A172 (cell line): Measurements from ENCODE around the gene FZR1. TPM values are rescaled to one million over a fixed set of nuclear protein-coding genes. Genes with fewer than 3 reads are reported as not detected.
"Not testable (repeated sequence)": the region's sequence is repeated elsewhere in the genome, so short reads cannot be mapped to it uniquely, and the experiment has no call there.

Source experiments
- DNase-seq: peaks from one replicate; pipeline ENCODE4 v3.0.0-alpha.2; 2015; ENCODE audit warnings: low spot score
- total RNA-seq: library from RNA; depleted of rRNA; stranded (reverse); fragments of >200 nt; shearing (Covaris generic); gene quantifications from 2 replicates; pipeline ENCODE4 v1.2.3, GENCODE V29; 2014

Gene FZR1
- total RNA-seq, 1 experiment from 2014 or later: 46.2 TPM

- DNase-seq: no peak
Measured at GRCh38 chr19:3546119-3546518, 40.0 kb downstream of the FZR1 start.

- no peak for DNase-seq
Measured at GRCh38 chr19:3547301-3547731, 41.2 kb downstream of the FZR1 start.

- no peak for DNase-seq
Measured at GRCh38 chr19:3547767-3548282, 41.7 kb downstream of the FZR1 start.

GRCh38 chr19:3548606-3549005 is 42.5 kb downstream of the FZR1 start:
- no peak for DNase-seq

GRCh38 chr19:3549816-3550215 is 43.7 kb downstream of the FZR1 start:
- DNase-seq: no peak

GRCh38 chr19:3550947-3551791 is 45.1 kb downstream of the FZR1 start:
- DNase-seq: no peak

- no peak for DNase-seq
Measured at GRCh38 chr19:3551792-3552095, 45.6 kb downstream of the FZR1 start.

- no peak for DNase-seq
Measured at GRCh38 chr19:3554254-3555083, 48.4 kb downstream of the FZR1 start.

GRCh38 chr19:3555653-3556422 is 49.7 kb downstream of the FZR1 start:
- DNase-seq: no peak

GRCh38 chr19:3556423-3556977 is 50.4 kb downstream of the FZR1 start:
- no peak for DNase-seq

- no peak for DNase-seq
Measured at GRCh38 chr19:3556978-3557460, 50.9 kb downstream of the FZR1 start.

- peak; percentile 87 for DNase-seq
Measured at GRCh38 chr19:3557461-3558248, 51.5 kb downstream of the FZR1 start, which contains the start of gene MFSD12. MFSD12 (minus strand) TSS chr19:3557586; CDS start chr19:3557403, 183 bp downstream.

- no peak for DNase-seq
Measured at GRCh38 chr19:3563709-3564524, 57.8 kb downstream of the FZR1 start.

GRCh38 chr19:3565139-3565538 is 59.0 kb downstream of the FZR1 start:
- peak; percentile 96 for DNase-seq

GRCh38 chr19:3570042-3570441 is 63.9 kb downstream of the FZR1 start:
- not testable (repeated sequence) for DNase-seq

GRCh38 chr19:3570606-3571011 is 64.5 kb downstream of the FZR1 start:
- DNase-seq: no peak

GRCh38 chr19:3572132-3572854 is 66.2 kb downstream of the FZR1 start:
- peak; percentile 99 for DNase-seq

- DNase-seq: no peak
Measured at GRCh38 chr19:3572855-3573161, 66.7 kb downstream of the FZR1 start, which contains the start of gene HMG20B. HMG20B (plus strand) TSS chr19:3572944; CDS start chr19:3573310, 366 bp downstream.
